Measurements from ENCODE around the gene AKAP14.
A peak's percentile ranks its signal among the peaks of the same experiment; 100 is the strongest.
"Not testable (repeated sequence)": the region's sequence is repeated elsewhere in the genome, so short reads cannot be mapped to it uniquely, and the experiment has no call there.

AKAP14 gene

DNA sequence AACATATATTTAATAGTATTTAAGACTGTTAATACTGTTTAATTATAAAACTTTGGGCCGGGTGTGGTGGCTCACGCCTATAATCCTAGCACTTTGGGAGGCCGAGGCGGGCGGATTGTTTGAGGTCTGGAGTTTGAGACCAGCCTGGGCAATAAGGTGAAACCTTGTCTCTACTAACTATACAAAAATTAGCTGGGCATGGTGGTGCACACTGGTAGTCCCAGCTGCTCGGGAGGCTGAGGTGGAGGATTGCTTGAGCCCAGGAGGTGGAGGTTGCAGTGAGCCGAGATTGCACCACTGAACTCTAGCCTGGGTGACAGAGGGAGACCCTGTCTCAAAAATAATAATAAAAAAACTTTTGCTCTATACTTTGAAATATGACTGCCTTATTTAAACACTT is 26.7 kb downstream of the AKAP14 start:
- DNase-seq (ENCODE audit: low spot score): not testable (repeated sequence)

DNA sequence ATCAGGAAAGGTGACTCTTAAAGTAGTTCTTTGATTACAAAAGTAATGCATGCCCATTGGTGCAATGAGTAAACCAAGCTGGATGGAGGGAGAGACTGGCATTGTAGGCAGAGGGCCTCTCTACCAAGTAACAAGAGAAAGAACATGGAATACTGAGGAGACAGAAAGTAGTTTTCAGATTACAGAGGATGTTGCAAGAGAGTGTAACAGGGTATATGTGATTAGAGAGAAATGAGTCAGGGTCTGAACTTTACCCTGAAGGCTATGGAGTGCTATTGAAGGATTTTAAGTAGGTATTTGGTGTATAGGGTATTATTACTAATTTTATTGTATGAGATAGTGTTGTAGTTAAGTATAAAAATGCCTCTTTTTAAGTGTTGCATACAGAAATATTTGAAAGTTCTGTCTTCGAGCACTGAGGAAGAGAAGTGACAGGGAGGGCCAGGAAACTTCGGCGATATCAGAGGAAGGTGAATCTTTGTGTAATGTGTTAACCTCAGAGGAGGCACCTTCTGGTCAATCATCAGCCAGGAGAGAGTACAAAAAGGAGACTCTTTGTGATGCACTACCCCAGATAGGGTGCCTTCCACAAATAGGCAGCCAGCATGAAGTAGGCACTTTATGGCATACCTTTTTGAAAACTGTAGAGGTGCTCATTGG is 39.7 kb downstream of the AKAP14 start:
- DNase-seq (ENCODE audit: low spot score): no peak

DNA sequence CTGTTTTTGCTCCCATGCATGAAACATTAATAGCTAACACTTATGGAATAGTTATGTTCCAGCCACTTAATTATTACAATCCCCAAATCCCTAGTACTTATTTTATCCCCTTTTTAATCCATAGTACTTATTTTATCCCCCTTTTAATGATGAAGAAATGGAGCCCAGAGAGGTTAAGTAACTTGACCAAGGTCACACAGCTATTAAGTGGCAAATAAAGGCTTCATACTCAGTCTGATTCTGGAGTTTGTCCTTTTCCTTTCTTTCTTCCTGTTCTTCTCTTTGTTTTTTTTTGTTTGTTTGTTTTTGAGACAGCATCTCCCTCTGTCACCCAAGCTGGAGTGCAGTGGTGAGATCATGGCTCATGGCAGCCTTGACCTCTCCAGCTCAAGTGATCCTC is 45.6 kb downstream of the AKAP14 start:
- no peak for DNase-seq (ENCODE audit: low spot score)

DNA sequence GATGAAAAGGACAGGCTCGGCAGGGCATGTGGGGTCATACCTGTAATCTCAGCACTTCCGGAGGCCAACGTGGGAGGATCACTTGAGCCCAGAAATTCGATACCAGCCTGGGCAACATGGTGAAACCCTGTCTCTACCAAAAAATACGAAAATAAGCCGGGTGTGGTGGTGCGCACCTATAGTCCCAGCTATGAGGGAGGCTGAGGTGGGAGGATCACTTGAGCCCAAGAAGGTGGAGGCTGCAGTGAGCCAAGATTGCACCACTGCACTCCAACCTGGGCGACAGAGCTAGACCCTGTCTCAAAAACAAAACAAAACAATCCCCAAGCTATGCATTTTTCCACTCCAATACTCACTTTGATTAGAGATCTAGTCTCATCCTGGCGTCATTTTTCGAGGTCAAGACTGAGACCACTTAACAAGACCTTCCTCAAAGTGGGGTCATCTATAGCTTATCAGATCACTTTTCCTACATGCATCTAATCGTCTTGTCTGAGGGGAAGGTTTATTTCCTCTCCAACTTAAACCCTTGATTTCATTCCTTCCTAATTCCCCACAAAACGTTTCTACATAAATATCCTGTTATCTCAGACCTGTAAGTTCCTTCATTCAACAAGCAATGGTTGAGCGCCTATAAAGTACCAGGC is 46.6 kb downstream of the AKAP14 start:
- DNase-seq (ENCODE audit: low spot score): no peak

DNA sequence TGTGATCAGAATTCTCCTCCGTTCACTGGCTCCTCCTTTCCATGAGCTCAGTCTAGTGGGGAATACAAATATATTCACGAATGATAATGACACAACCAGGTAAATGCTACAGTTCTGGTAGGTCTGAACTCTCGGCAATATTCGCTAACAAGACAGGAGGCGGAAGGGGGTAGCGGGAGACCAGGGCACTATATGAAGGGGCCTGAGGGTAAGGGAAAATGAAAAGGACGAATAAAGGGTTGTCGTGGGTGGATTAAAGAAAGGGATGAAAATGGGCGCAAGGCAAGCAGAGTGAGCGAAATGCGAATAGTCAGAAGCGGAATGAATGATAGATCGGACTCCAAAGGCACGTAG is 47.1 kb downstream of the AKAP14 start:
- no peak for DNase-seq (ENCODE audit: low spot score)

DNA sequence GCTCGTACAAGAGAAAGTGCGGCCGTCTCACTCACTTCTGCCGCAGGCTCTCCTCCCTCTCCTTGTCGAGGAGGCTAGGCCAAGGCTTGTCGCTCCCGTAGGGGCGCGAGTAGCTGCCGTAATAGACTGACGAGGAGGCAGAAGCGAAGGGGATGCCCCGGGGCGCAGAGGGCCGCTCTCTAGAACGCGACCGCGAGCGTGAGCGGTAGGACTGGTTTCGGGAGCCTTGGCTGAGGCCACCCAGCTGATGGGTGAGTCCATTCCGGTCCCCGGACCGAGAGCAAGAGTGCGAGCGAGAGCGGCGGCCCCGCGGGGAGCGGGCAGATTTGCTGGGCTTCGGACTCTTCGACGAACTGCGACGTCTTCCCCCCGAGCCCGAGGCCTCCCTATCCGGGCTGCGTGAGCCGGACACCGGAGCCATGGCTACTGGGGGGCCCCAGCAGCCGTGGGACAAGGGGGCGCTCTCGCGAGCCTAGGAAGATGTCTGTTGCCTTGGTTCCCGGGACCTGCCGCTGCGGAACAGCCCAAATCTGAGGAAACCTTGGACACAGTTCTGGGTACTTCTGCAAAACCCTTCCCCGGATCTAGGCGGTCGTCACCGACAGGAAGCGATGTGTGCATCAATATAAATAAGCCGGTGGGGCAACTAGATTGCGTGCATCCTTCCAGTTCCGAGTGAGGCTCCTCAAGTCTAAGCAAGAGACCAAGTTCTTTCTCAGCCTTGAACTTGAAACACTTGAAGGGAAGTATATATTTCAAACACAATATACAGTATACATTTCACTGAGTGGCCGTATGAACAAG is 47.7 kb downstream of the AKAP14 start, which contains the start of gene NKAP:
NKAP (minus strand) TSS at position 567 of the 804 bp plus-strand sequence; CDS start at position 421, 146 bp downstream.
- peak; percentile 67 for DNase-seq (ENCODE audit: low spot score)

DNA sequence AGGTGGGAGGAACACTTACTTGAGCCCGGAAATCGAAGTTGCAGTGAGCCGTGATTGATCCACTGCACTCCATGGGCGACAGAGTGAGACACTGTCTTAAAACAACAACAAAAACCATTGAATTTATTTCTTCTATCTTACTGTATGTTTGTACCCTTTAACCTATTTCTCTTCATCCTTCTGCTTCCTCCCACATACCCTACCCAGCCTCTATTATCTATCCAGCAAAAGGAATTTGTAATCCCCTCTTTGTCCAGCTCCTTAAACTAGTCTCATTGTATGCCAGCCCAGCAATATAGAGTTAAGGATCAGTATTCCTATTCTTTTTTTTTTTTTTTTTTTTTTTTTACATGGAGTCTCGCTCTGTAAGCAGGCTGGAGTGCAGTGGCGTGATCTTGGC is 49.8 kb downstream of the AKAP14 start:
- no peak for DNase-seq (ENCODE audit: low spot score)

DNA sequence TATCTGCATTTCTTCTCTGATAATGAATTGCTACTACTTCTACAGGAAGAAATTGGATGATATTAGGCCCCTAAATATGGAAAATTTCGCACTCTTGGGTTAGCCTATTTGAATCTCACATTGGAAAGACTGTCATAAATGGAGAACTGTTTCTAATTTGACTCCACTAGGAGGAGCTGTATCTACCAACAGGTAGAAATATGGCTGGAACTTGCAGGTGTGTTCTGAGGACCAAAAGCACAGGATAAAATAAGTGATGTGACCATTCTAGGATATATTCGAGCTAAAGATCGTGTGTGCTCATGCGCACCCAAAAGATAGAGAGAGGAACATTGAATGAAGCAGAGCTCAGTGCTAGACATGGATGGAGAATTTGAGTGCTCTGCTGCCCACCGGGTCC is 52.7 kb downstream of the AKAP14 start:
- no peak for DNase-seq (ENCODE audit: low spot score)

DNA sequence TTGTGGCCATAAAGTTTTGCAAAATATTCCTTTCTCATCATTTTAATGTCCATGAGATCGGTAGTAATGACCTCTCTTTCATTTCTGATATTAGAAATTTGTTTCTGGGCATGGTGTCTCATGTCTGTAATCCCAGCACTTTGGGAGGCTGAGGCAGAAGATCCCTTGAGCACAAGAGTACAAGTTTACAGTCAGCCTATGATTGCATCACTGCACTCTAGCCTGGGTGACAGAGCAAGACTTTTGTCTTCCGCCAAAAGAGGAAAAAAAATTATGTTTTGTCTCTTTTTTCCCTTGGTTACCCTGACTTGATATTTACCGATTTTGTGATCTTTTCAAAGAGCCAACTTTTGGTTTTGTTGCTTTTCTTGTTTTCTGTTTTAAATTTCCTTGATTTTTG is 58.7 kb downstream of the AKAP14 start:
- DNase-seq (ENCODE audit: low spot score): no peak

DNA sequence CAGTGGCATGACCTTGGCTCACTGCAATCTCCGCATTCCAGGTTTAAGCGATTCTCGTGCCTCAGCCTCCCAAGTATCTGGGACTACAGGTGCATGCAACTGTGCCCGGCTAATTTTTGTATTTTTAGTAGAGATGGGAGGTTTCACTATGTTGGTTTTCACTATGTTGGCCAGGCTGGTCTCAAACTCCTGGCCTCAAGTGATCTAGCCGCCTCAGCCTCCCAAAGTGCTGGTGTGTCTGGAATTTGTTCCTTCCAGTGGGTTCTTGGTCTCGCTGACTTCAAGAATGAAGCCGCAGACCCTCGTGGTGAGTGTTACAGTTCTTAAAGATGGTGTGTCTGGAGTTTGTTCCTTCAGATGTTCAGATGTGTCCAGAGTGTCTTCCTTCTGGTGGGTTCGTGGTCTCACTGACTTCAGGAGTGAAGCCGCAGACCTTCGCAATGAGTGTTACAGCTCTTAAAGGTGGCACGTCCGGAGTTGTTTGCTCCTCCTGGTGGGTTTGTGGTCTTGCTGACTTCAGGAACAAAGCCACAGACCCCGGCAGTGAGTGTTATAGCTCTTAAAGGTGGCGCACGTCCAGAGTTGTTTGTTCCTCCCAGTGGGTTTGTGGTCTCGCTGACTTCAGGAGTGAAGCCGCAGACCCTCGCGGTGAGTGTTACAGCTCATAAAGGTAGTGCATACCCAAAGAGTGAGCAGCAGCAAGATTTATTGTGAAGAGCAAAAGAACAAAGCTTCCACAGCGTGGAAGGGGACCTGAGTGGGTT is 60.3 kb downstream of the AKAP14 start:
- DNase-seq (ENCODE audit: low spot score): not testable (repeated sequence)

DNA sequence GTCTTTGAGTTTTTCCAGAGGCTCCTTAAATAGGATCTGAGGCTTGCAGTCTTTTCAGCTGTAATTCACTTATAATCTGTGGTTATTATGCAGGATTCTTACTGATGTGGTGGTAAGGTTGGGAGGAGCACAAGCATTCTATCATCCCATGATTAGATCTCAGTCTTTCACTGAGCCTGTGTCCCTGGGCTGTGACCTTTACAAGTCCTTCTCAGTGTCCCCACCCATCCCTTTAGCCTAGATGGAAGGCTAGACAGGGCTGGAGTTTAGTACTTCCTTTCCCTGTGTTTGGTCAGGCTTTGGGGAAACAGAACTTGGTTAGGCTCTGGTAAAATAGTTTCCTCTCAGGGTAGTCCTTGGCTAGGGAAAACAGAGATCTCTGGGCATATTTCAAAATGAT is 64.9 kb downstream of the AKAP14 start:
- no peak for DNase-seq (ENCODE audit: low spot score)

DNA sequence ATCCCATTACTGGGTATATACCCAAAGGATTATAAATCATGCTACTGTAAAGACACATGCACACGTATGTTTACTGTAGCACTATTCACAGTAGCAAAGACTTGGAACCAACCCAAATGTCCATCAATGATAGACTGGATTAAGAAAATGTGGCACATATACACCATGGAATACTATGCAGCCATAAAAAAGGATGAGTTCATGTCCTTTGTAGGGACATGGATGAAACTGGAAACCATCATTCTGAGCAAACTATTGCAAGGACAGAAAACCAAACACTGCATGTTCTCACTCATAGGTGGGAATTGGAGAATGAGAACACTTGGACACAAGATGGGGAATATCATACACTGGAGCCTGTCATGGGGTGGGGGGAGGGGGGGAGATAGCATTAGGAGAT is 71.1 kb downstream of the AKAP14 start:
- DNase-seq (ENCODE audit: low spot score): not testable (repeated sequence)
